Ureter (tissue), 1 donor: ENCODE measurements around the gene NDUFAF7. TPM values are rescaled to one million over a fixed set of nuclear protein-coding genes. Genes with fewer than 3 reads are reported as not detected.
"Not testable (repeated sequence)": the region's sequence is repeated elsewhere in the genome, so short reads cannot be mapped to it uniquely, and the experiment has no call there.

ENCODE experiments used
- DNase-seq: peaks from one replicate; pipeline ENCODE4 v3.0.0-alpha.2; 2020; ENCODE audit warnings: low spot score
- total RNA-seq: library from RNA; stranded (reverse); gene quantifications from one replicate; pipeline ENCODE4 v1.2.4, GENCODE V29; 2023
- donor health status: DM: yes; HTN: yes; CAD: no.

NDUFAF7 gene
- total RNA-seq, 1 donor from 2014 or later, result 18.6 TPM

DNA sequence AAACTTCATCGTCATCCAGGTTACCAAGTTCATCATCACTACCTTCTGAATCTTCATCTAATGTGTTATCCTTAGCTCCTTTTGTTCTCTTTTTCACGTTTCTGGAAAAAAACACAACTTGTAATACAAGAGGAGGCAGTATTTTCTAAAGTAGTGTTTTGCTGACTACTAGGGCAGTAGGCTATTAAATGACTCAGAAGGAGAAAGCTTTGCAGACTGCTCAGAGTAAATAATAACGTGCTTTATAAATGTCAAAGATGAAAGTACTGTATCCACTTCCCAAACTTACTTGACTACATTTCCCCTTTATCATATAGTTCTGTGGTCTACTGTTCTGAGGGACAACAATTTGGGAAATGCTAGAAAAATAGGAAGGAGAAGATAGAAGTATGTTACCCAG lies 19.5 kb upstream of the NDUFAF7 start:
- no peak for DNase-seq

GRCh38 chr2:37215250-37215649 lies 16.2 kb upstream of the NDUFAF7 start:
- DNase-seq, result no peak

DNA sequence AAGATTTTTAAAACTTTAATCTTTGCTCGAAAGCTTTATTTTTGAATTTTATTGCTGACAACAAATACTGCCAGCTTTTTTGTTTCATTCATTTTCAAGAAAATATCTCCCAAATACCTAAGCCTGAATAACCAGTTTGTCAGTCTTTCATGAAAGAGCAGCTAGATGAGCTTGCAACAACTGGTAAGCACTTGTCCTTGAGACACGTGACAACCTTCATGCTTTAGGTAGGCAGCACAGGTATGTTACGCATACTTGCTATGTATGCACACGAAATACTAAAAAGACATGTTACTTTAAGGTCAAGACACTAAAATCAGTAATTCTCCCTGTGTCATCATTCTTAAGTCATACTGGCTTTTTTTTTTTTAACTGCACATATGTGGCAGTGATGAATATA lies 12.4 kb upstream of the NDUFAF7 start:
- DNase-seq, result no peak

- no peak for DNase-seq
Observed at GRCh38 chr2:37223131-37223530, 8.3 kb upstream of the NDUFAF7 start.

GRCh38 chr2:37224063-37224462 lies 7.4 kb upstream of the NDUFAF7 start:
- no peak for DNase-seq

GRCh38 chr2:37225129-37225528 lies 6.3 kb upstream of the NDUFAF7 start:
- not testable (repeated sequence) for DNase-seq

- DNase-seq, result no peak
Observed at GRCh38 chr2:37226863-37227262, 4.6 kb upstream of the NDUFAF7 start.

DNA sequence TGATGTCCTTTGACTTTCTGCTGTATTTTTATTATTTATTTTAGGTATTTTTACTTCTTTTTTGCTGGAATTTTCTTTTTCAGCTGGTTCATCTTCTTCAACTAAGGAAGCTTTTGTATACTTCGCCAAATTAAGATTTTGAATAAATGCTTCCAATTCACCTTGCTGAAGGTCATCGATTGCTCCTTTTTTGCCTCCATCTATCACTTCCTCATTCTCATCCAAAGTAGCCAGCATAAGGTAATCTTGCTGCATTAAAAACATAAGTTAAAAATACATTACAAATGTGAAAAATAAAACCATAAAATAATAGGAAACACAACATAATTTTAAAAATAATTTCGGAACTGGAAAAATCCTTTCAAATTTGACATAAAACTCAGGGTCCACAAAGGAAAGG lies 2.7 kb upstream of the NDUFAF7 start:
- DNase-seq, result no peak

DNA sequence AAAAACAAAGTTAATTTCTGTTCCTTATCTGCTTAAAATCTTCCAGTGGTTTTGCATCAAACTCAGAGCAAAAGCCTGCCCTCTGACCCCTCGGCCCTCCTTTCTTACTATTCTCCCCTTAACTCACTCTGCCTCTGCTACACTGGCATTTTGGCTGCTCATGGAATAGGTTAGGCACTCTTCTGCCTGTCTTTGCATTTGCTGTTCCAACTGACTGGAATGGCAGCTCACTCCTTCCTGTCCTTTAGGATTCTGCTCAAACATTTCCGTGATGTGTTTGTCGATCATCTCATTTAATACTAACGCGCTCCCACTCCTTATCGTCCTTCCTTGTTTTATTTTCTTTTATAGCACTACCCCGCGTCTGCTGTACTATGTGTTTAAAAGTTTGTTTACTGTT lies 877 bp upstream of the NDUFAF7 start:
- no peak for DNase-seq

- DNase-seq, result no peak
Observed at GRCh38 chr2:37232131-37232933, 874 bp downstream of the NDUFAF7 start.

- no peak for DNase-seq
Observed at GRCh38 chr2:37243435-37243834, 12.0 kb downstream of the NDUFAF7 start.

DNA sequence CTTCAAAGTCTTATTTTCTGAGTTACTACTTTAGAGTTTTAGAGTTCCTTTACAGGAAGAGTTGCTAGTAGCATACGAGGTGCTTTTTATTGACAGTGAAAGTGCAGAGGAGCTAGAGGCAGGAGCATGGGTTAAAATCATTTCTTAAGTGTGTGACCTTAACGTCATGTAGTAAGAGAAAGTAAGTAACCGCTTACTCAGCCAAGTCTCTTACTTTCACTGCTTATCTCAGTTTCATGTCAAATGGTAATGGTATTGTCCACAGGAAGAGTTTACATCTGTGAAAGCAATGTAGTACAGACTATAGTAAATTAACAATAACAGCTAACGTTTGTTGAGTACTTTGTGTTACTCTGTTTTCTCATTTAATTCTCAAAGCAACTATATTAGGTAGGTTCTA lies 12.6 kb downstream of the NDUFAF7 start:
- DNase-seq, result no peak

DNA sequence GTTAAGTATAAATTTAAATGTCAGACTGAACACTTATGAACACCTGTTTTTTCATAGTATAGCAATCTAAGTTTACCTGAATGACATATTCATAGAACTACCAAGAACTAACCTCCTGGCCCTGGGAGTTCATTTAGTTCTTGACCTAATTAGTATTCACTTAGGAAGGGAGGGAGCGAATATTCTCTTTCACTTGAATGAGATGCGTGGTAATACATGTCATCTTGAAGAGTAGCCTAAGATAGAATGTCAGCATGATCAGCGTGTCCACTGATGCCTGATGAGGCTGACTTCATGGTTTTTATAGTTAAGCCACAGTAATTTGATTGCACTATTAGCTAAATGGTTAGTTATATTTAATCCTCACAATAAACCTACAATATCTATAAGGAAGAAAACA lies 13.3 kb downstream of the NDUFAF7 start:
- DNase-seq, result no peak

GRCh38 chr2:37246205-37246604 lies 14.7 kb downstream of the NDUFAF7 start:
- DNase-seq, result no peak

DNA sequence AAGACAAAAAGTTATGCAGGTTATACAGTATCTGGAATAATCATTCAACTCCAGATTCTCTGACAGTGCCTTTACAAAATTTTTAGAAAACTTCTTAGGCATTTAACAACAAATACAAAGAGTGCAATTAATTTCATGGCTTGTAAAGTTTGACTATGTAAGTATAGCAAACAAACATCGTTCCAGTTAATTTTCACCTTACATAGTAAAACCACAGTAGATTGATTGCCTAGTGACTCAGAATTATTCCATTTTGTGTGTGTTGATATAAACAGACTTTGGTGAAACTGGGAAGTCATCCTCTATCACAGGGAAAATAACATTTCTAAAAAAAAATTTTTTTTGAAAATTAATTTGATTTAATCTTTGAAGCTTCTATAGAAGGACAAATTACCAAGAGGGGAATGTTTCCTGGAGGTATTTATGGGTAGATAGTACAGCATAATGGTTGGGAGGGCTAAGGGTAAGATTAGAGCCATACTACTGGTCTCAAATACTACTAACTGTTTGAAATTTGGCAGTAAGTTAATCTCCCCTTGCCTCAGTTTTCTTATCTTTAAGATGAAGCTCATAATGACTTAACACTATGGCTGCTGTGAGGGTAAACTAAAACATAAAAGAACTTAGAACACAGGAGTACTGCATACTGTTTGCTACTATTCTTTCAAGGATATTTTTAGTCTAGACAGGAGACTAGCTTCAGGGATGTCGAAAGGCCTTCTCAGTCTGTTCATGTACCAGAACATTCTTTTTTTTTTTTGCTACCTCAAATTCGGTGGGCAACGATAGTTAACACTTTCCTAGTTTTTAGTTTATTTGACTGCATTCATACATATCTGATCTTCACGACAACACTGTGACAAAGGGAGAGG lies 19.6 kb downstream of the NDUFAF7 start:
- DNase-seq, result no peak

DNA sequence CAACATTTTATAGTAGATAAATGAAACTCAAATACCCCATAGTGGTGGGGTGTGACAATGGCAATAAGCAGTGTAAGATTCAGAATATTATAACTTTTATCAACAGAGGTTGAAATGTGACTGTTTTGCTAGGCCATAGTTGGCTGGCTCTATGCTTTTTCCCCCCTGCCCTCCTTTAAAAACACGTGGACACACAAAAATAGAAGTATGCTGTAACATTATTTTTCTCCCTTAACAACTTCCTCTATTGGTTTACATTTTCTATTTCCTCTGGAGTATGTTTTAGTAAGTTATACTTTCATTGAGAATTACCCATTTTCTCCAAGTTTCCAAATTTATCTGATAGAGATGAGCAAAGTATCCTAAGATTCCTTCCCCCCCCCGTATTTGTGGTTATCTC lies 31.1 kb downstream of the NDUFAF7 start:
- DNase-seq, result no peak

DNA sequence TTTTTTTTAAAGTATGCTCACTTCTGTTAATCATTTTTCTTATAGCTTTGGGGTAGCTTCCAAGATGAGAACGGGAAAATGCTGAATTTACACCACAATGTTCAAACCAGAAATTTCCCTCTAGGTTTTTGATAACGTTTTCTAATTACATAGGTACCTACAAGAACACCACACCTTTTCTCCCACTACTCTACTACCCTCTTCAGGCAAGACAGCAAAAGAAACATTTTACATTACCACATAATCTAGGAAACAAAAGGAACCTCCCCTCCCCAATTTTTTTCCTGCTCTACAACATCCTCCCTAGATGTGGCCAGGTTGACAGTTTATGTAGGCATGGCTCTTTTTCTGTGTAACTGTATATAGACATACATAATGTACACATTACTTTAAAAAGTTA lies 32.4 kb downstream of the NDUFAF7 start:
- DNase-seq, result no peak

GRCh38 chr2:37267685-37268084 lies 36.2 kb downstream of the NDUFAF7 start:
- no peak for DNase-seq

DNA sequence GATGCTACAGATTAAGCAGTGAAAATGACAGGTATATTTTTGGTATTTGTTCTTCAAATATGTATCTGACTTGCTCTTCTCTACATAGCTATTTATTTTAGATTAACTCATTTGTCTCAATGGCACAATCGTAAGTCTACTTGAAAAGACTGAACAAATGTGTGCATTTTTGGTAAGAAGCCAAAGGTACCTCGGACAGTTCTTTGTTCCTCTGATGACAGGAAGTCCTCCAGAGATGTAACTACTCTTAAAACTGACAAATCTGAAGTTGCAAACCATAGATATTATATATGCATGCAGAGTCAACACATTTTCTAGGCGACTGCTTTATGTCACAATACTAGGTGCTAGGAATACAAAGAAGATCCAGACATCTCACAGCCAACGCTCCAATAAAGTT lies 36.7 kb downstream of the NDUFAF7 start:
- no peak for DNase-seq

DNA sequence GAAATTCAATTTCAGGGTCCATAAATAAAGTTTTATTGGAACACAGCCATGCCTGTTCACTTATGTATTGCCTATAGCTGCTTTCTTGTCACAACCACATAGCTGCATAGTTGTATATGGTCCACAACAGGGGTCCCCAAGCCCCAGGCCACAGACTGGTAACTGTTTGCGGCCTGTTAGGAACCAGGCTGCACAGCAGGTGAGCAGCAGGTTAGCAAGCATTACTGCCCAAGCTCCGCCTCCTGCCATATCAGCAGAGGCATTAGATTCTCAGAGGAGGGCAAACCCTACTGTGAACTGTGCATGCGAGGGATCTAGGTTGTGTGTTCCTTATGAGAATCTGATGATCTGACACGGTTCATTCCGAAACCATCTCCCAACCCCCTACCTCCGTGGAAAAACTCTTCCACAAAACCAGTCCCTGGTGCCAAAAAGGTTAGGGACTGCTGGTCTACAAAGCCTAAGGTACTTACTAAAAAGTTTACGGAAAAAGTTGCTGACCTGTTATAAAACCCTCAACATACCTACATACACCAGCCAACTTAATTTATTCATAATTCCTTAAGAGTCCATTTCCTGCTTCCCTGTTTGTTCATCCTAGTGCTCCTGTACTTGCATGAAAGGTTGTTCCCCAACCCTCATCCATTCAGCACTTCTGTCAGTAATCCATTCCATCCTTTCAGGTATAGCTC lies 40.1 kb downstream of the NDUFAF7 start:
- no peak for DNase-seq

- no peak for DNase-seq
Observed at GRCh38 chr2:37274359-37274965, 43.0 kb downstream of the NDUFAF7 start.

DNA sequence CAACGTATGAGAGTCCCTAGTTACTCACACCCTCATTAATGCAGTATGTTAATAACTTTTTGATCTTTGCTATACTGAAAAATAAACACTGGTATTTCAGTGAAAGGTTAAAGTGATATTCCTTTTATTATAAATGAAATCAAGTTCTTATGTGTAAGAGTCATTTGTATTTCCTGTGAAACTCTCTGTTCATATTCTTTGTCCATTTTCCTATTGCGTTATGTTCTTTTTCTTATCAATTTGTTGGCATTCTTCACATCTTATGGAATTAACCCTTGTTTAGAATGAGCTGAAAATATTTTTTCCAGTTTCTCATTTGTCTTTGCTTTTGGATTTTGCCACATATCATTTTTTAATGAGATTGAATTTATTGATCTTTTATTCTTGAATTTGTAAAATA lies 44.8 kb downstream of the NDUFAF7 start:
- no peak for DNase-seq
